Fibroblast of villous mesenchyme (primary cell): ENCODE measurements around the gene MICAL1. TPM values are rescaled to one million over a fixed set of nuclear protein-coding genes. Genes with fewer than 3 reads are reported as not detected.

Source experiments
- DNase-seq: peaks from one replicate; pipeline ENCODE4 v3.0.0-alpha.2; 2010; ENCODE audit warnings: low read depth
- H3K4me3 ChIP-seq: 2 replicates; pipeline ENCODE4 v1.5.1; 2011; ENCODE audit warnings: low read depth, mild to moderate bottlenecking, low read length
- CTCF ChIP-seq: IDR thresholded peaks from 2 replicates; pipeline ENCODE4 v1.5.1; 2012; ENCODE audit warnings: low read depth, mild to moderate bottlenecking, low read length; ENCODE audit not compliant: insufficient read depth
- total RNA-seq: library from RNA; depleted of rRNA; stranded (reverse); fragments of >200 nt; gene quantifications from 2 replicates; pipeline ENCODE4 v1.2.3, GENCODE V29; 2012

The MICAL1 gene
- total RNA-seq, 1 donor, result 55.3 TPM

GRCh38 chr6:109411034-109411433, 44.5 kb downstream of the MICAL1 start:
- H3K4me3 ChIP-seq, result no peak overlapping the region
- no peak for TF ChIP-seq CTCF
- DNase-seq, result no peak

GRCh38 chr6:109406196-109406595, 49.4 kb downstream of the MICAL1 start:
- no peak for TF ChIP-seq CTCF
- H3K4me3 ChIP-seq, result no peak overlapping the region
- peak; percentile 71 for DNase-seq

GRCh38 chr6:109397020-109397419, 58.6 kb downstream of the MICAL1 start:
- peak; percentile 57 for TF ChIP-seq CTCF
- no peak overlapping the region for H3K4me3 ChIP-seq
- peak; percentile 30 for DNase-seq

DNA sequence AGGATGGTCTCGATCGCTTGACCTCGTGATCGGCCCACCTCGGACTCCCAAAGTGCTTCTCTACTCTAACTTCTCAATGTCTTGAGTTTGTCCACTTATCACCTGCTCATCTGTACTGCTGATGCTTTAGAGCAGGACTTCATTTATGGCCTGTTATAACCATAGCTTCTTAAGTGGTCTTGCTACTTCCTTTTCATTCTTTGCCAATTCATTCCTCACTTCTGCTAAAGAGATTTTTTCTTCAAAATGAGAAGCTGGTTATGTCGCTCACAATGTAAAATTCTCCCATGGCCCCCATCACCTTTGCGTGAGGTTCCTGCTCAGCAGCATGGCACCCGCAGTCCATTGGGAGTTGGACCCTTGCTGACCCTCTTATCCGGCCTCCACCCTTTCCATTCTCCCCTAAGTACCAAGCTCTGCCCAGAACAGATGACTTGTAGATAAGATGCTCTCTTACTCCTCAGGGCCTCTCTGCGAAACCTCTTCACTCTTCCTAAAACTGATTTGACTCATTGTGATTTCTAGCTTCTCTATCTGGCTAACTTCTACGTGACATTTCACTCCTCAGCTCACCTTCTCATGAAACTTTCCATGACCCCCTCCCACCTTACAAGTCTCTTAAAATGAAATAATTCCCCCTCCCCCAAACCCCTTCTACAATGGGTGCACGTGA, 59.4 kb downstream of the MICAL1 start:
- no peak for DNase-seq
- no peak for TF ChIP-seq CTCF

More for the DNA sequence above, 59.4 kb downstream of the MICAL1 start:
- H3K4me3 ChIP-seq, result no peak overlapping the region

Other genes starting within 250 kb of the MICAL1 start
- gene CD164, start 73.3 kb downstream of the MICAL1 start, total RNA-seq, result 131 and 167 TPM in 2 replicates
- gene PPIL6, start 15.1 kb downstream of the MICAL1 start, total RNA-seq, result 0.97 and 1.7 TPM in 2 replicates
- 7.3 and 11.3 TPM in 2 replicates for gene SMPD2, start 15.0 kb downstream of the MICAL1 start, total RNA-seq
- 8.1 and 10.4 TPM in 2 replicates for gene ZBTB24, start 27.4 kb upstream of the MICAL1 start, total RNA-seq
- 3.5 TPM in 2 replicates for gene AK9, start 235.4 kb upstream of the MICAL1 start, total RNA-seq
- gene FIG4, start 235.5 kb upstream of the MICAL1 start, total RNA-seq, result 17.7 and 23.3 TPM in 2 replicates